ENCODE measurements around the gene TMEM200A. TPM values are rescaled to one million over a fixed set of nuclear protein-coding genes. Genes with fewer than 3 reads are reported as not detected.

Gene TMEM200A
- total and polyA plus RNA-seq, 2 of the 8 experiments (the other 6 are each of a cell fraction or from before 2014, with no cell fraction given), result 6.2 to 13.9 TPM

DNA sequence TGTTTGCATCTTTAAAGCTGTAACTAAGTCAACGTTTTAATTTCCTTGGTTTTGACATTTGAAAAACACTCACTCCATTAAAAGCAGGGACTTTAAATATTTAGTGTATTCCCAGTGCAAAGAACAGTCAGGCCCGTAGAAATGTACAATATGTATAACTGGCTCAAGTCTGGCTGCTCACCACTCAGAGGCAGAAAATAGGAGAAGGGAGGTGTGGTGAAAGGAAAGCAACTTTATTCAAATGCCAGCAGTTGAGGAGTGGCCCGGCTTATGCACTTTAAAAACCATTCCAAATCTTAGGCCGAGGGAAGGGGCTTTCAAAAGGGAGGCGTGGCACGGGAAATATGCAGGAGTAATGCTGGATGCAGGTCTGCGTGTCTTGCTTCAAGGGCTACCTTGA is 120.6 kb downstream of the TMEM200A start (continued):
- TF ChIP-seq, protein P1, sequence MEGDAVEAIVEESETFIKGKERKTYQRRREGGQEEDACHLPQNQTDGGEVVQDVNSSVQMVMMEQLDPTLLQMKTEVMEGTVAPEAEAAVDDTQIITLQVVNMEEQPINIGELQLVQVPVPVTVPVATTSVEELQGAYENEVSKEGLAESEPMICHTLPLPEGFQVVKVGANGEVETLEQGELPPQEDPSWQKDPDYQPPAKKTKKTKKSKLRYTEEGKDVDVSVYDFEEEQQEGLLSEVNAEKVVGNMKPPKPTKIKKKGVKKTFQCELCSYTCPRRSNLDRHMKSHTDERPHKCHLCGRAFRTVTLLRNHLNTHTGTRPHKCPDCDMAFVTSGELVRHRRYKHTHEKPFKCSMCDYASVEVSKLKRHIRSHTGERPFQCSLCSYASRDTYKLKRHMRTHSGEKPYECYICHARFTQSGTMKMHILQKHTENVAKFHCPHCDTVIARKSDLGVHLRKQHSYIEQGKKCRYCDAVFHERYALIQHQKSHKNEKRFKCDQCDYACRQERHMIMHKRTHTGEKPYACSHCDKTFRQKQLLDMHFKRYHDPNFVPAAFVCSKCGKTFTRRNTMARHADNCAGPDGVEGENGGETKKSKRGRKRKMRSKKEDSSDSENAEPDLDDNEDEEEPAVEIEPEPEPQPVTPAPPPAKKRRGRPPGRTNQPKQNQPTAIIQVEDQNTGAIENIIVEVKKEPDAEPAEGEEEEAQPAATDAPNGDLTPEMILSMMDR (IDR thresholded peaks at IDR 0.05; ENCODE audit: control extremely low read depth in 1 of 3, insufficient read depth in 1 of 3, low read depth in 1 of 3, low read length in 3 of 3), result no peak
- TF ChIP-seq RAD21 (IDR thresholded peaks at IDR 0.05 in 1 of 2, conservative IDR thresholded peaks at IDR 0.05 in 1 of 2; ENCODE audit: low read depth in 2 of 2, low read length in 2 of 2) (no peak), HDAC2 (IDR thresholded peaks at IDR 0.05; ENCODE audit: borderline replicate concordance in 1 of 2, low read depth in 2 of 2, low read length in 2 of 2) (no peak)
